ENCODE data around the gene ARL9.

GRCh38 chr4:56469489-56470210 lies 35.9 kb upstream of the ARL9 start:
- TF ChIP-seq CTCF (IDR thresholded peaks at IDR 0.05) (no peak), POLR2A (IDR thresholded peaks at IDR 0.05) (no peak), EP300 (IDR thresholded peaks at IDR 0.05) (no peak)
